Activated CD8-positive, alpha-beta memory T cell treated with anti-CD3 and anti-CD28 coated beads for 4 hours (primary cell): ENCODE results near the gene MAP3K2.

Source experiments
- DNase-seq, 2 donors: peaks; one replicate each; pipeline ENCODE4 v3.0.0-alpha.2; 2020; ENCODE audit warnings: low read depth in 2 of 2

Gene MAP3K2

DNA sequence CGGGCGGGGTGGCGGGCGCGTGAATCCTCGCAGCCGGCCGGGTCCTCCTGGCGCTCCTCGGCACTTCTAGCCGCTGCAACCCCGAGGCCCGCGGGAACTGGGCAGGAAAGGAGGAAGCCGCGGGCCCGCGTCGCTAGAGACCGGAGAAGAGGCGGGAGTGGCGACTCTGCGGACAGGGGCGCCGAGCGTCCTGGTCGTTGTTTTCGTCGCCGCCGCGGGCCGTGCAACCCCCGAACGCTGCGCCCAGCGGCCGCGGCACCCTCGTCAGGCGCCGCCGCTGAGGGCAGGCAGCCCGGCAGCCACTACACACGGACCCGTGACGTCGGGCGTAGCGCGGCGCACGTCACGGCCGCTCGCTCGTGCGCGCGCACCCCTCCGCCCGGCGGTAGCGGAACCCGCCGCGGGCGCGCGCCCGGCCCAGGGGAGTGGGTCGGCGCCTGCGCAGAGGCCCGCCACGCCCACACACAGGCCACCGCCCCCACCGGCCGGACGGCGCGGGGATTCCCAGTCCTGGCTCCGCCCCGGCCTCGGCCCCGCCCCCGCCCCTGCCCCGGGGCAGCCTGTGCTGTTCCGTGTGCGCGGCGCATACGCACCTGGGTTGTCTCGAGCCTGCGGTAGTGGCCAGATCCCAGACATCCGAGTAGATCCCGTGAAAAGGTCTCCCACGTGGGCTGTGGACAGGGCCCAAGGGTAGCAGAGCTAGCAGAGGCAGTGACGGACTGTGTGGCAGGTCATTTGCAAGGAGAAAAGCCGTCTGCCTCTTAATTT lies at the start of gene MAP3K2:
Gene MAP3K2, minus strand, starts transcription at position 321 of the 768 bp plus-strand sequence. CDS start 44,846 bp downstream, outside the sequence.
- peak; percentile 88 to 90 for DNase-seq

- no peak for DNase-seq
Observed at GRCh38 chr2:127437056-127437455, 49.3 kb upstream of the MAP3K2 start.

GRCh38 chr2:127434515-127434914 lies 46.7 kb upstream of the MAP3K2 start:
- DNase-seq: no peak

- DNase-seq: no peak
Observed at GRCh38 chr2:127431408-127432023, 43.7 kb upstream of the MAP3K2 start.

DNA sequence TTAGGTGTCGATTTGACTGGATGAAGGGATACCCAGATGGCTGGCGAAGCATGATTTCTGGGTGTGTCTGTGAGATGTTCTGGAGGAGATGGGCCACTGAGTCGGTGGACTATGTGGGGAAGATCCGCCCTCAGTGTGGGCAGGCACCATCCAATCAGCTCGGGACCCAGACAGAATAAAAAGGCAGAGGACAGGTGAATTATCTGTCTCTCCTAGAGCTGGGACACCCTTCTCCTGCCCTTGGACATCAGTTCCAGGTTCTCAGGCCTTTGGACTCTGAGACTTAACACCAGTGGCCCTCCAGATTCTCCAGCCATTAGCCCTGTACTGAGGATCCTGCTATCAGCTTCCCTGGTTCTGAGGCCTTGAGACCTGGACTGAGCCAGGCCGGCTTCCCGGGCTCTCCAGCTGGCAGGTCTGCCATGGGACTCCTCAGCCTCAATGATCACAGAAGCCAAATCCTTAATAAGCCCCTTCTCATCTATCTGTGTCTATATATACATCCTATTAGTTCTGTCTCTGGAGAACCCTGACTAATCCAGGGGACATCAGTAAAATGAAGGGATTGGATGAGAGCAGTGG lies 42.2 kb upstream of the MAP3K2 start:
- DNase-seq: no peak

DNA sequence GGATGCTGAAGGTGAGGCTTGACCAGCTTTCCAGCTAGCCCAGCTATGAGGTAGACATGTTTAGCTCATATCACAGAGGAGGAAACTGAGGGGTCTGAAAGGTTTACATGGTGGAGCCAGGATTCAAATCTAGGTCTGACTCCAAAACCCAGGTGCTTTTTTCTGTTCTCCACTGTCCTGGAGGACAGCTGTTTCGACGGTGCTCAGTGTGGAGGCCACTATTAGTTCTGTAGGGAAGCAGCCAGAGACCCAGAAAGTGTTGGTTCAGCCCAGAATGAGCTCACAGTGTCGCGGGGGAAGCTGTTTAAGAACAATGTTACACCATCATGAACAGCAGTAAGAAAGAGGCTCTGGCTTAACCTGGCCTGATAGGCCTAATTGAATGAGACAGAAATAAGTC lies 41.5 kb upstream of the MAP3K2 start:
- no peak for DNase-seq

- no peak for DNase-seq
Observed at GRCh38 chr2:127428815-127429109, 41.0 kb upstream of the MAP3K2 start.

- no peak for DNase-seq
Observed at GRCh38 chr2:127428057-127428814, 40.5 kb upstream of the MAP3K2 start.

DNA sequence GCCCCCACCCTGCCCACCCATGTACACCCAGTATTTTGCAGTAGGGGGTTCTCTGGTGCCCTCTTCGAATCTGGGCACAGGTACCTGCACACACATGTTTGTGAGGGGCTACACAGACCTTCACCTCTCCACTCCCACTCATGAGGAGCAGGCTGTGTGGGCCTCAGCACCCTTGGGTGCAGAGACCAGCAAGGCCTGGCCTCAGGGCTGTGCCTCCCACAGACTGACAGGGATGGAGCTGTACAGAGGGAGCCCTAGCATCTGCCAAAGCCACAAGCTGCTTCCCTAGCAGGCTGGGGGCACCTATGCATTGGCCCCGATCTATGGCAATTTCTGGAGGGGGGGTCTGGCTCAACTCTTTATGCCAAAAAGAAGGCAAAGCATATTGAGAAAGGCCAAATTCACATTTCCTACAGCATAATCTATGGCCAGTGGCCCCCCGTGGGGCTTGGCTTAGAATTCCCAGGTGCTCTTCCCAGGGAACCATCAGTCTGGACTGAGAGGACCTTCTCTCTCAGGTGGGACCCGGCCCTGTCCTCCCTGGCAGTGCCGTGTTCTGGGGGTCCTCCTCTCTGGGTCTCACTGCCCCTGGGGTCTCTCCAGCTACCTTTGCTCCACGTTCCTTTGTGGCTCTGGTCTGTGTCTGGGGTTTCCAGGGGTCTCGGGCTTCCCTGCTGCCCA lies 39.7 kb upstream of the MAP3K2 start:
- no peak for DNase-seq

DNA sequence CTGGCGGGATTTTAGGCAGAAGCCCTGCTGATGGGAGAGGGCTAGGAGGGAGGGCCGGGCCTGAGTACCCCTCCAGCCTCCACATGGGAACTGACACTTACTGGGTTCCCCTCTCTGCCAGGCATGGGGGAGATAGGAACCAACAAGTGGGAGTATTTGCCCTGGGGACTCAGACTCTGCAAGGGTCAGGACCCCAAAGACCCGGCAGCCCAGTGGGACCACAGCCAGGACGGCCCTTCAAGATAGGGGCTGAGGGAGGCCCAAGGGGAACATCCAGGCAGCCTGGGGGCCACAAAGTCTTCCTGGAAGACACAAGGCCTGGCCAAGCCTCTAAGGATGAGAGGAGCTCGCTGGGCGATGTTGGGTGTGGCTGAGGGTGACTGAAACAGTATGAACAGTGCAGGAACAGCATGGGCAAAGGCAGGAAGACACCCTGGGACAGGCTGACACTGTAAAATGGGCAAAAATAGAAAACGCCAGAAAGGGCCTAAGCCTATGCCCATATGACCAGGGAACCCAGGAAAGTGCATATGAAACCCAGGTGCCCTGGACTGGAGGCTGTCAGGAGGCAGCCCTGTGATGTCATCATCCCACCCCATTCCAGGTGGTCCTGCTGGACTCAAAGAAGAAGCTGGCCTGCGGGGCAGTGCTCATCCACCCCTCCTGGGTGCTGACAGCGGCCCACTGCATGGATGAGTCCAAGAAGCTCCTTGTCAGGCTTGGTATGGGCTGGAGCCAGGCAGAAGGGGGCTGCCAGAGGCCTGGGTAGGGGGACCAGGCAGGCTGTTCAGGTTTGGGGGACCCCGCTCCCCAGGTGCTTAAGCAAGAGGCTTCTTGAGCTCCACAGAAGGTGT lies 39.0 kb upstream of the MAP3K2 start:
- no peak for DNase-seq

DNA sequence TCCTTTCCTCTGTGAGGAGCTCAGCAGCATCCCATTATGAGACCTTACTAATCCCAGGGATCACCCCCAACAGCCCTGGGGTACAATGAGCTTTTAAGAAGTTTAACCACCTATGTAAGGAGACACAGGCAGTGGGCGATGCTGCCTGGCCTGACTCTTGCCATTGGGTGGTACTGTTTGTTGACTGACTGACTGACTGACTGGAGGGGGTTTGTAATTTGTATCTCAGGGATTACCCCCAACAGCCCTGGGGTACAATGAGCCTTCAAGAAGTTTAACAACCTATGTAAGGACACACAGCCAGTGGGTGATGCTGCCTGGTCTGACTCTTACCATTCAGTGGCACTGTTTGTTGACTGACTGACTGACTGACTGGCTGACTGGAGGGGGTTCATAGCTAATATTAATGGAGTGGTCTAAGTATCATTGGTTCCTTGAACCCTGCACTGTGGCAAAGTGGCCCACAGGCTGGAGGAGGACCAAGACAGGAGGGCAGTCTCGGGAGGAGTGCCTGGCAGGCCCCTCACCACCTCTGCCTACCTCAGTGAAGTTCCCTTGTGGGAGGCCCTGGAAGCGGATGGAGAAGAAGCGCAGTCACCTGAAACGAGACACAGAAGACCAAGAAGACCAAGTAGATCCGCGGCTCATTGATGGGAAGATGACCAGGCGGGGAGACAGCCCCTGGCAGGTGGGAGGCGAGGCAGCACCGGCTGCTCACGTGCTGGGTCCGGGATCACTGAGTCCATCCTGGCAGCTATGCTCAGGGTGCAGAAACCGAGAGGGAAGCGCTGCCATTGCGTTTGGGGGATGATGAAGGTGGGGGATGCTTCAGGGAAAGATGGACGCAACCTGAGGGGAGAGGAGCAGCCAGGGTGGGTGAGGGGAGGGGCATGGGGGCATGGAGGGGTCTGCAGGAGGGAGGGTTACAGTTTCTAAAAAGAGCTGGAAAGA lies 38.0 kb upstream of the MAP3K2 start:
- no peak for DNase-seq

DNA sequence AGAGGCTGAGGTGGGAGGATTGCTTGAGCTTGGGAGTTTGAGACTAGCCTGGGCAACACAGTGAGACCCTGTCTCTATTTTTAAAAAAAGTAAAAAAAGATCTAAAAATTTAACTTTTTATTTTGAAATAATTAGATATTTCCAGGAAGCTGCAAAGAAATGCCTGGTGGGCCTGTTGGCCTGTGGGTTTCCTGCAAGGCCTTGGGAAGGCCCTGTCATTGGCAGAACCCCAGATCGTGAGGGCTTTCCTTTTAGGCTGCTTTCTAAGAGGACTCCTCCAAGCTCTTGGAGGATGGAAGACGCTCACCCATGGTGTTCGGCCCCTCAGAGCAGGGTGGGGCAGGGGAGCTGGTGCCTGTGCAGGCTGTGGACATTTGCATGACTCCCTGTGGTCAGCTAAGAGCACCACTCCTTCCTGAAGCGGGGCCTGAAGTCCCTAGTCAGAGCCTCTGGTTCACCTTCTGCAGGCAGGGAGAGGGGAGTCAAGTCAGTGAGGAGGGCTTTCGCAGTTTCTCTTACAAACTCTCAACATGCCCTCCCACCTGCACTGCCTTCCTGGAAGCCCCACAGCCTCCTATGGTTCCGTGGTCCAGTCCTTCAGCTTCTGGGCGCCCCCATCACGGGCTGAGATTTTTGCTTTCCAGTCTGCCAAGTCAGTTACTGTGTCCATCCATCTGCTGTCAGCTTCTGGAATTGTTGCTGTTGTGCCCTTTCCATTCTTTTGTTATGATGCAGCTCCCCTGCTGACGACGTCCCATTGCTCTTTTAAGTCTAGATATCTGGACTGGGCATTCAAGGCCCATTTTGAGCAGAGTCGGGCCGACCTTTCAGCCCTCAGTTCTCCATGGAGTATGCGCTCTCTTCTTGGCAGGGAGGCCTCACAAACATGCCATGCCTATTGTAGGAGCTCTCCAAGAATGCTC lies 37.1 kb upstream of the MAP3K2 start:
- no peak for DNase-seq

DNA sequence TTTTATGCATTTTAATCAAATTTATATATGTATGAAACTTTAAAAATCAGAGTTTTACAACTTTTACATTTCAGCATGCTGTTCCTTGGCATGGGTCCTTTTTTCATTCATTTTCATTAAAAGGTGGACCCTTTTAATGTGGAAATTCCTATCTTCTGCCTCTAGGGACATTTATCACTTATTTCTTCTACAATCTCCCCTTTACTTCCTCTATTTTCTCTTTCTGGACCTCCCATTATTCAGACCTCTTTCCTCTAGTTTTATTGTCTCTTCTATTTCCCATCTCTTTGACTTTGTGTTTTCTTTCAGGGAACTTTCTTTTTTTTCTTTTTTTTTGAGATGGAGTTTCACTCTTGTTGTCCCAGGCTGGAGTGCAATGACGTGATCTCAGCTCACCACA lies 36.1 kb upstream of the MAP3K2 start:
- DNase-seq: no peak

GRCh38 chr2:127423478-127423843 lies 35.7 kb upstream of the MAP3K2 start:
- DNase-seq: no peak

DNA sequence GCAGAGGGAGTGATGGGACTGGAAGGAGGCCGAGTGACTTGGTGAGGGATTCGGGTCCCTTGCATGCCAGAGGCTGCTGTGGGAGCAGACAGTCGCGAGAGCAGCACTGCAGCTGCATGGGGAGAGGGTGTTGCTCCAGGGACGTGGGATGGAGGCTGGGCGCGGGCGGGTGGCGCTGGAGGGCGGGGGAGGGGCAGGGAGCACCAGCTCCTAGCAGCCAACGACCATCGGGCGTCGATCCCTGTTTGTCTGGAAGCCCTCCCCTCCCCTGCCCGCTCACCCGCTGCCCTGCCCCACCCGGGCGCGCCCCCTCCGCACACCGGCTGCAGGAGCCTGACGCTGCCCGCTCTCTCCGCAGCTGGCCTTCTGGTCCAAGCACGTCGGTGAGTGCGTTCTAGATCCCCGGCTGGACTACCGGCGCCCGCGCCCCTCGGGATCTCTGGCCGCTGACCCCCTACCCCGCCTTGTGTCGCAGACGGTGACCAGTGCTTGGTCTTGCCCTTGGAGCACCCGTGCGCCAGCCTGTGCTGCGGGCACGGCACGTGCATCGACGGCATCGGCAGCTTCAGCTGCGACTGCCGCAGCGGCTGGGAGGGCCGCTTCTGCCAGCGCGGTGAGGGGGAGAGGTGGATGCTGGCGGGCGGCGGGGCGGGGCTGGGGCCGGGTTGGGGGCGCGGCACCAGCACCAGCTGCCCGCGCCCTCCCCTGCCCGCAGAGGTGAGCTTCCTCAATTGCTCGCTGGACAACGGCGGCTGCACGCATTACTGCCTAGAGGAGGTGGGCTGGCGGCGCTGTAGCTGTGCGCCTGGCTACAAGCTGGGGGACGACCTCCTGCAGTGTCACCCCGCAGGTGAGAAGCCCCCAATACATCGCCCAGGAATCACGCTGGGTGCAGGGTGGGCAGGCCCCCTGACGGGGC lies 35.0 kb upstream of the MAP3K2 start:
- no peak for DNase-seq

DNA sequence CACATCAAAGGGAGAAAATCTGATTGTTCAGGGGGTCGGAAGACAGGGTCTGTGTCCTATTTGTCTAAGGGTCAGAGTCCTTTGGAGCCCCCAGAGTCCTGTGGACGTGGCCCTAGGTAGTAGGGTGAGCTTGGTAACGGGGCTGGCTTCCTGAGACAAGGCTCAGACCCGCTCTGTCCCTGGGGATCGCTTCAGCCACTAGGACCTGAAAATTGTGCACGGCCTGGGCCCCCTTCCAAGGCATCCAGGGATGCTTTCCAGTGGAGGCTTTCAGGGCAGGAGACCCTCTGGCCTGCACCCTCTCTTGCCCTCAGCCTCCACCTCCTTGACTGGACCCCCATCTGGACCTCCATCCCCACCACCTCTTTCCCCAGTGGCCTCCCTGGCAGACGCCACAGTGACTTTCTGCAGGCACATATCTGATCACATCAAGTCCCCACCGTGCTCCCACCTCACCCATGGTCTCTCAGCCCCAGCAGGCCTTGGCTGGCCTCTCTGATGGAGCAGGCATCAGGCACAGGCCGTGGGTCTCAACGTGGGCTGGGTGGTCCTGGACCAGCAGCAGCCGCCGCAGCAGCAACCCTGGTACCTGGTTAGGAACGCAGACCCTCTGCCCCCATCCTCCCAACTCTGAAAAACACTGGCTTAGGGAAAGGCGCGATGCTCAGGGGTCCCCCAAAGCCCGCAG lies 34.2 kb upstream of the MAP3K2 start:
- DNase-seq: no peak

DNA sequence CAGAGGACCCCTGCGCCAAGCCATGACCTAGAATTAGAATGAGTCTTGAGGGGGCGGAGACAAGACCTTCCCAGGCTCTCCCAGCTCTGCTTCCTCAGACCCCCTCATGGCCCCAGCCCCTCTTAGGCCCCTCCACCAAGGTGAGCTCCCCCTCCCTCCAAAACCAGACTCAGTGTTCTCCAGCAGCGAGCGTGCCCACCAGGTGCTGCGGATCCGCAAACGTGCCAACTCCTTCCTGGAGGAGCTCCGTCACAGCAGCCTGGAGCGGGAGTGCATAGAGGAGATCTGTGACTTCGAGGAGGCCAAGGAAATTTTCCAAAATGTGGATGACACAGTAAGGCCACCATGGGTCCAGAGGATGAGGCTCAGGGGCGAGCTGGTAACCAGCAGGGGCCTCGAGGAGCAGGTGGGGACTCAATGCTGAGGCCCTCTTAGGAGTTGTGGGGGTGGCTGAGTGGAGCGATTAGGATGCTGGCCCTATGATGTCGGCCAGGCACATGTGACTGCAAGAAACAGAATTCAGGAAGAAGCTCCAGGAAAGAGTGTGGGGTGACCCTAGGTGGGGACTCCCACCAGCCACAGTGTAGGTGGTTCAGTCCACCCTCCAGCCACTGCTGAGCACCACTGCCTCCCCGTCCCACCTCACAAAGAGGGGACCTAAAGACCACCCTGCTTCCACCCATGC lies 33.5 kb upstream of the MAP3K2 start:
- no peak for DNase-seq
